ENCODE results near the gene DNAJC3. TPM values are rescaled to one million over a fixed set of nuclear protein-coding genes. Genes with fewer than 3 reads are reported as not detected.

Gene DNAJC3
- total and polyA plus RNA-seq, 2 experiments from 2014 or later = 19.5 to 27.5 TPM

GRCh38 chr13:95833719-95834118, 156.8 kb downstream of the DNAJC3 start:
- H3K27me3 Mint-ChIP-seq (ENCODE audit: insufficient read depth, low read depth, poor library complexity) = peaks cover 3% of the 10 kb centered on the region
- Histone ChIP-seq H4K20me1 (replicated peaks; ENCODE audit: insufficient read depth) (no peaks in the 10 kb centered on the region), H3K9me2 (ENCODE audit: insufficient read depth) (no peaks in the 10 kb centered on the region), H2AFZ (no peak overlapping the region), H3K36me3 (ENCODE audit: insufficient read depth) (no peaks in the 10 kb centered on the region), H3K27me3 (ENCODE audit: insufficient read depth) (no peaks in the 10 kb centered on the region), H3K4me3 (no peak overlapping the region), H3K4me2 (no peak overlapping the region), H3K27ac (ENCODE audit: low read depth) (no peak overlapping the region), H3K4me1 (ENCODE audit: insufficient read depth) (0 out of 2 replicates have a peak, but pooled peaks cover 2% of the 10 kb centered on the region), H3K79me2 (replicated peaks; ENCODE audit: insufficient read depth) (no peaks in the 10 kb centered on the region), H3F3A (replicated peaks; ENCODE audit: low read depth) (no peaks in the 10 kb centered on the region)
- no peak for TF ChIP-seq ZNF462 (CRISPR knock-in tag; IDR thresholded peaks at IDR 0.05)
- TF ChIP-seq JUNB (IDR thresholded peaks at IDR 0.05; ENCODE audit: unreplicated experiment) = no peak
- no peak for TF ChIP-seq CTCF (conservative IDR thresholded peaks at IDR 0.05; ENCODE audit: low read depth in 2 of 2)
- no peak for TF ChIP-seq POLR2AphosphoS5 (IDR thresholded peaks at IDR 0.05; ENCODE audit: low read depth)
- TF ChIP-seq NANOG (IDR thresholded peaks at IDR 0.05; ENCODE audit: borderline replicate concordance) = no peak
- TF ChIP-seq ZNF331 (CRISPR knock-in tag; IDR thresholded peaks at IDR 0.05; ENCODE audit: low read depth) = no peak
- no peak for TF ChIP-seq STAT1 (IDR thresholded peaks at IDR 0.05; ENCODE audit: unreplicated experiment)
- TF ChIP-seq, protein P1, sequence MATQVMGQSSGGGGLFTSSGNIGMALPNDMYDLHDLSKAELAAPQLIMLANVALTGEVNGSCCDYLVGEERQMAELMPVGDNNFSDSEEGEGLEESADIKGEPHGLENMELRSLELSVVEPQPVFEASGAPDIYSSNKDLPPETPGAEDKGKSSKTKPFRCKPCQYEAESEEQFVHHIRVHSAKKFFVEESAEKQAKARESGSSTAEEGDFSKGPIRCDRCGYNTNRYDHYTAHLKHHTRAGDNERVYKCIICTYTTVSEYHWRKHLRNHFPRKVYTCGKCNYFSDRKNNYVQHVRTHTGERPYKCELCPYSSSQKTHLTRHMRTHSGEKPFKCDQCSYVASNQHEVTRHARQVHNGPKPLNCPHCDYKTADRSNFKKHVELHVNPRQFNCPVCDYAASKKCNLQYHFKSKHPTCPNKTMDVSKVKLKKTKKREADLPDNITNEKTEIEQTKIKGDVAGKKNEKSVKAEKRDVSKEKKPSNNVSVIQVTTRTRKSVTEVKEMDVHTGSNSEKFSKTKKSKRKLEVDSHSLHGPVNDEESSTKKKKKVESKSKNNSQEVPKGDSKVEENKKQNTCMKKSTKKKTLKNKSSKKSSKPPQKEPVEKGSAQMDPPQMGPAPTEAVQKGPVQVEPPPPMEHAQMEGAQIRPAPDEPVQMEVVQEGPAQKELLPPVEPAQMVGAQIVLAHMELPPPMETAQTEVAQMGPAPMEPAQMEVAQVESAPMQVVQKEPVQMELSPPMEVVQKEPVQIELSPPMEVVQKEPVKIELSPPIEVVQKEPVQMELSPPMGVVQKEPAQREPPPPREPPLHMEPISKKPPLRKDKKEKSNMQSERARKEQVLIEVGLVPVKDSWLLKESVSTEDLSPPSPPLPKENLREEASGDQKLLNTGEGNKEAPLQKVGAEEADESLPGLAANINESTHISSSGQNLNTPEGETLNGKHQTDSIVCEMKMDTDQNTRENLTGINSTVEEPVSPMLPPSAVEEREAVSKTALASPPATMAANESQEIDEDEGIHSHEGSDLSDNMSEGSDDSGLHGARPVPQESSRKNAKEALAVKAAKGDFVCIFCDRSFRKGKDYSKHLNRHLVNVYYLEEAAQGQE (IDR thresholded peaks at IDR 0.05; ENCODE audit: unreplicated experiment) = no peak
- TF ChIP-seq ETS1 (IDR thresholded peaks at IDR 0.05) = no peak
- TF ChIP-seq EZH2 (IDR thresholded peaks at IDR 0.05; ENCODE audit: low read depth, unreplicated experiment) = no peak
- no peak for TF ChIP-seq ZNF114 (CRISPR knock-in tag; IDR thresholded peaks at IDR 0.05)
- TF ChIP-seq CREB1 (CRISPR knock-in tag; IDR thresholded peaks at IDR 0.05; ENCODE audit: low read depth) = no peak
- H3K9me3 Mint-ChIP-seq = peaks cover 28% of the 10 kb centered on the region; the same call in 2 of the 3 replicates
- H3K36me3 Mint-ChIP-seq (ENCODE audit: low read depth) = peaks cover 42% of the 10 kb centered on the region
- H3K4me1 Mint-ChIP-seq = peaks cover 3% of the 10 kb centered on the region; the same call in 2 of the 3 replicates
- H3K4me3 Mint-ChIP-seq = no peak overlapping the region
- no peak for DNase-seq (ENCODE audit: low spot score)
- ATAC-seq = no peak
- H3K27ac Mint-ChIP-seq = no peak overlapping the region

Measured in GM23338 (cell line).